Prostate gland (tissue), 2 donors: ENCODE measurements around the gene MTARC2. TPM values are rescaled to one million over a fixed set of nuclear protein-coding genes. Genes with fewer than 3 reads are reported as not detected.

Experiments used
- DNase-seq: peaks from one replicate; pipeline ENCODE4 v3.0.0-alpha.2; 2019; ENCODE audit warnings: low spot score
- H3K27ac ChIP-seq, 2 donors: fragments of 200-600 bp; sonication (generic); 2 replicates each; pipeline ENCODE4 v1.5.1; 2017 to 2019
- H3K27me3 ChIP-seq: fragments of 200-600 bp; sonication (generic); replicated peaks from 2 replicates; pipeline ENCODE4 v1.5.1; 2019; ENCODE audit not compliant: insufficient read depth
- H3K36me3 ChIP-seq, 2 donors: fragments of 200-600 bp; sonication (generic); 1 replicate in 1 of 2; 2 replicates in 1 of 2; pipeline versions ENCODE4 v1.5.1 to v1.8.1; 2017 to 2019
- H3K4me1 ChIP-seq: fragments of 200-600 bp; sonication (generic); replicated peaks from 2 replicates; pipeline ENCODE4 v1.5.1; 2019
- H3K4me3 ChIP-seq, 2 donors: fragments of 200-600 bp; sonication (generic); 2 replicates each; pipeline ENCODE4 v1.5.1; 2017 to 2019
- H3K9me3 ChIP-seq: fragments of 200-600 bp; sonication (generic); 2 replicates; pipeline ENCODE4 v1.5.1; 2017
- CTCF ChIP-seq, 4 experiments: fragments of 200-600 bp in 2 of 4; fragments of 450-650 bp in 2 of 4; sonication (generic) in 2 of 4; IDR thresholded peaks; 1 replicate in 3 of 4; 2 replicates in 1 of 4; pipeline ENCODE4 v1.5.1; 2016 to 2019; ENCODE audit warnings: antibody characterized with exemption in 4 of 4, mild to moderate bottlenecking in 2 of 4, moderate library complexity in 2 of 4
- POLR2A ChIP-seq: fragments of 450-650 bp; IDR thresholded peaks from one replicate; pipeline ENCODE4 v1.6.1; 2016; ENCODE audit warnings: antibody characterized with exemption, mild to moderate bottlenecking
- POLR2AphosphoS5 ChIP-seq: sonication (generic); formaldehyde crosslinking; IDR thresholded peaks from one replicate; pipeline ENCODE4 v1.6.1; 2017; ENCODE audit warnings: antibody characterized with exemption
- WGBS: methylation state at CpG from one replicate; pipeline ENCODE4 v1.1.5; 2018; 5-methylcytosine and 5-hydroxymethylcytosine counted together
- intact Hi-C: fragments of 100-400 bp; cut with DNase I; formaldehyde crosslinking; loops from one replicate; pipeline ENCODE4 v1.14.2; 2022
- total RNA-seq, 2 donors: library from RNA; depleted of rRNA; stranded (reverse); fragments of >200 nt; gene quantifications; one replicate each; pipeline ENCODE4 v1.1.0, GENCODE V29; 2016

The MTARC2 gene
- total RNA-seq, 2 donors from 2014 or later: 22.2 to 44.4 TPM

GRCh38 chr1:220707160-220707559 lies 41.0 kb upstream of the MTARC2 start:
- H3K9me3 ChIP-seq: no peaks in the 10 kb centered on the region
- no peaks in the 10 kb centered on the region for H3K27me3 ChIP-seq
- 91% methylated on average over 10 of the region's 10 CpGs for WGBS
- intact Hi-C loops: no loop called here
- TF ChIP-seq CTCF (IDR thresholded peaks at IDR 0.05): no peak
- no peak for TF ChIP-seq POLR2A
- no peak for TF ChIP-seq POLR2AphosphoS5
- no peak overlapping the region for H3K4me3 ChIP-seq
- no peaks in the 10 kb centered on the region for H3K36me3 ChIP-seq
- no peak overlapping the region for H3K27ac ChIP-seq
- no peak for DNase-seq
- H3K4me1 ChIP-seq: no peaks in the 10 kb centered on the region

GRCh38 chr1:220708244-220708643 lies 39.9 kb upstream of the MTARC2 start:
- TF ChIP-seq POLR2AphosphoS5: no peak
- TF ChIP-seq POLR2A: no peak
- no peak for TF ChIP-seq CTCF (IDR thresholded peaks at IDR 0.05)

DNA sequence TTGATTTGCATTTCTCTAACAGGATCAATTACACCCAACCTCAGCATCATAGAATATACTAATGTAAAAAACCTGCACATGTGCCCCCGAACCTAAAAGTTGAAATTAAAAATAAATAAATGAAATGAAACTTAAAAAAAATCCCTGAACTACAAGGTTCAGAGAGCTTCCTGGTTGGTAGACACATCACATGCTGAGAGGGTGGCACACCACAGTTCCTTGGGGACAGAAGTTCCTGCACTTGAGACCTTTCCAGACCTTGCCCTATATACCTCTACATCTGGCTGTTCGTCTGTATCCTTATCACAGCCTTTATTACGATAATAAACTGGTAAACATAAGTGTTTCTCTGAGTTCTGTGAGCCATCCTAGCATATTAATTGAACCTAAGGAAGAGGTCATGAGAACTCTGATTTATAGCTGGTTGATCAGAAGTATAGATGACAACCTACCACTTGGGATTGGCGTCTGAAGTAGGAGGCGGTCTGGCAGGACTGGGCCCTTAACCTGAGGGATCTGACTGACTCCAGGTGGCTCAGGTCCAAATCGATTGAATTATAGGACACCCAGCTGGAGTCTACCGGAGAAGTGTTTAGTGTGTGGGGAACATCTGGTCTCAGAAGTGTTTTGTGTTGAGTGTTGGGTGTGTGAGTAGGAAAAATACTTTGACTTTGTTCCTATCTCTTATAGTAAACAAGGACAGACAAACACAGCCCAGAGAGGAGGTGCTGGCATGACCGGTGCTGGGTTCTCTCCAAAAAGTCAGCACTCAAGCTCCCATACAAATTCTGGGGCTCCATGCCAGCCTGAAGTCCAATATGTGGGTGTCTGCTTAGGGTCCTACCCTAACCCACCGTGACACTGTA lies 39.0 kb upstream of the MTARC2 start:
- WGBS: 56% methylated on average over 9 of the region's 9 CpGs
- Histone ChIP-seq H3K27ac (no peak overlapping the region), H3K9me3 (no peaks in the 10 kb centered on the region), H3K4me1 (no peaks in the 10 kb centered on the region), H3K4me3 (no peak overlapping the region), H3K27me3 (no peaks in the 10 kb centered on the region), H3K36me3 (no peaks in the 10 kb centered on the region)
- intact Hi-C loops: no loop called here
- no peak for DNase-seq
- no peak for TF ChIP-seq POLR2A
- TF ChIP-seq CTCF (IDR thresholded peaks at IDR 0.05): no peak
- TF ChIP-seq POLR2AphosphoS5: no peak

More at GRCh38 chr1:220708244-220708643, 39.9 kb upstream of the MTARC2 start:
- DNase-seq: no peak
- Histone ChIP-seq H3K9me3 (no peaks in the 10 kb centered on the region), H3K36me3 (no peaks in the 10 kb centered on the region), H3K4me3 (no peak overlapping the region), H3K27me3 (no peaks in the 10 kb centered on the region), H3K27ac (no peak overlapping the region), H3K4me1 (no peaks in the 10 kb centered on the region)
- intact Hi-C loops: no loop called here
- 99% methylated on average over 4 of the region's 4 CpGs for WGBS

GRCh38 chr1:220710333-220710732 lies 37.8 kb upstream of the MTARC2 start:
- no peak for TF ChIP-seq POLR2A
- no peak for TF ChIP-seq CTCF (IDR thresholded peaks at IDR 0.05)
- no peak for TF ChIP-seq POLR2AphosphoS5
- no peak overlapping the region for H3K27ac ChIP-seq
- no peak for DNase-seq
- H3K36me3 ChIP-seq: no peaks in the 10 kb centered on the region
- H3K27me3 ChIP-seq: no peaks in the 10 kb centered on the region
- WGBS: 88% methylated on average over 4 of the region's 4 CpGs
- intact Hi-C loops: no loop called here
- no peaks in the 10 kb centered on the region for H3K9me3 ChIP-seq
- H3K4me3 ChIP-seq: no peak overlapping the region
- no peaks in the 10 kb centered on the region for H3K4me1 ChIP-seq
